Measurements from ENCODE around the gene AACS. TPM values are rescaled to one million over a fixed set of nuclear protein-coding genes. Genes with fewer than 3 reads are reported as not detected.

AACS gene
- total and polyA plus RNA-seq, 2 donors (not counting 1 experiment from before 2014, with no cell fraction given): 6.1 to 20.8 TPM

DNA sequence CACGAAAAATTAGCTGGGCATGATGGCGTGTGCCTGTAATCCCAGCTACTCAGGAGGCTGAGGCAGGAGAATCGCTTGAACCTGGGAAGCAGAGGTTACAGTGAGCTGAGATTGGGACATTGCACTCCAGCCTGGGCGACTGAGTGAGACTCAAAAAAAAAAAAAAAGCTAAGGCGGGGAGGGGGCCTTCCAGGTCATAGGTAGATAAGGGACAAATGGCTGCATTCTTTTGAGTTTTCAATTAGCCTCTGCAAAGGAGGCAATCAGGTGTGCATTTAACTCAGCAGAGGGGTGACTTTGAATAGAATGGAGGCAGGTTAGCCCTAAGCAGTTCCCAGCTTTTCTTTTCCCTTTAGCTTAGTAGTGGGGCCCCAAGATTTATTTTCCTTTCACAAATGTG is 743 bp upstream of the AACS start:
- H3K4me3 Mint-ChIP-seq: peak overlapping the region; percentile 85
- DNase-seq (no peak), ATAC-seq (ENCODE audit: low read depth) (no peak)
- H3K9me3 ChIP-seq (ENCODE audit: control extremely low read depth in 1 of 3, control insufficient read depth in 2 of 3, insufficient read depth in 1 of 3, low read length in 2 of 3): peaks cover 0 to 9% (median 0%) of the 10 kb centered on the region in 3 donors
- no peak overlapping the region for H3K27ac ChIP-seq (ENCODE audit: low read length in 2 of 2)
- no peaks in the 10 kb centered on the region for H3K9me3 Mint-ChIP-seq (ENCODE audit: insufficient read depth)
- H3K4me1 Mint-ChIP-seq: peaks cover 13% of the 10 kb centered on the region
- WGBS (ENCODE audit: insufficient coverage): 90% methylated on average over 3 of the region's 5 CpGs
- H3K4me2 ChIP-seq (replicated peaks; ENCODE audit: low read depth, low read length, poor library complexity, severe bottlenecking): peak overlapping the region; percentile 95
- intact Hi-C loops (cut with micrococcal nuclease): loop anchor here (2.0 kb wide), 1 partner anchor 202 kb away; the partner anchor contains the start of gene SCARB1
- TF ChIP-seq, protein P1, sequence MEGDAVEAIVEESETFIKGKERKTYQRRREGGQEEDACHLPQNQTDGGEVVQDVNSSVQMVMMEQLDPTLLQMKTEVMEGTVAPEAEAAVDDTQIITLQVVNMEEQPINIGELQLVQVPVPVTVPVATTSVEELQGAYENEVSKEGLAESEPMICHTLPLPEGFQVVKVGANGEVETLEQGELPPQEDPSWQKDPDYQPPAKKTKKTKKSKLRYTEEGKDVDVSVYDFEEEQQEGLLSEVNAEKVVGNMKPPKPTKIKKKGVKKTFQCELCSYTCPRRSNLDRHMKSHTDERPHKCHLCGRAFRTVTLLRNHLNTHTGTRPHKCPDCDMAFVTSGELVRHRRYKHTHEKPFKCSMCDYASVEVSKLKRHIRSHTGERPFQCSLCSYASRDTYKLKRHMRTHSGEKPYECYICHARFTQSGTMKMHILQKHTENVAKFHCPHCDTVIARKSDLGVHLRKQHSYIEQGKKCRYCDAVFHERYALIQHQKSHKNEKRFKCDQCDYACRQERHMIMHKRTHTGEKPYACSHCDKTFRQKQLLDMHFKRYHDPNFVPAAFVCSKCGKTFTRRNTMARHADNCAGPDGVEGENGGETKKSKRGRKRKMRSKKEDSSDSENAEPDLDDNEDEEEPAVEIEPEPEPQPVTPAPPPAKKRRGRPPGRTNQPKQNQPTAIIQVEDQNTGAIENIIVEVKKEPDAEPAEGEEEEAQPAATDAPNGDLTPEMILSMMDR (IDR thresholded peaks at IDR 0.05): no peak
- TF ChIP-seq EZH2 (IDR thresholded peaks at IDR 0.05; ENCODE audit: borderline replicate concordance, insufficient read depth, low read depth, low read length, poor library complexity, severe bottlenecking): no peak
- peak overlapping the region; percentile 89 for H3K9ac ChIP-seq (ENCODE audit: low read length)
- POLR2A ChIA-PET: interaction anchor here (0.6 kb wide), 1 partner anchor 1078 kb away, joined by 3 read pairs; no protein-coding TSS in a partner anchor
- H2AFZ ChIP-seq (ENCODE audit: insufficient read depth, low read depth, low read length, poor library complexity, severe bottlenecking): peak overlapping the region; percentile 96
- CTCF ChIA-PET: interaction anchor here (1.1 kb wide), 1 partner anchor 71 kb away, joined by 3 read pairs; the partner anchor contains the start of gene BRI3BP
- peaks cover 6% of the 10 kb centered on the region for H3K27me3 Mint-ChIP-seq
- no peaks in the 10 kb centered on the region for H4K20me1 ChIP-seq (ENCODE audit: control insufficient read depth, insufficient read depth, low read length, poor library complexity, severe bottlenecking)
- H3K27ac Mint-ChIP-seq: no peak overlapping the region
- H3K79me2 ChIP-seq (ENCODE audit: control insufficient read depth, insufficient read depth, low read length): peaks cover 4% of the 10 kb centered on the region
- peaks cover 0 to 6% (median 0%) of the 10 kb centered on the region in 4 experiments for H3K27me3 ChIP-seq (replicated peaks in 1 of 4; ENCODE audit: control extremely low read depth in 1 of 4, control insufficient read depth in 3 of 4, insufficient read depth in 4 of 4, low read length in 3 of 4)
- H3K36me3 ChIP-seq (replicated peaks in 1 of 2; ENCODE audit: control extremely low read depth in 1 of 2, control insufficient read depth in 1 of 2, extremely low read depth in 1 of 2, insufficient read depth in 2 of 2, low read length in 1 of 2): no peaks in the 10 kb centered on the region
- H3K4me1 ChIP-seq (ENCODE audit: control insufficient read depth in 2 of 2, insufficient read depth in 2 of 2, low read length in 2 of 2): peaks cover 10 to 12% of the 10 kb centered on the region in 2 donors
- peak overlapping the region in 4 of 5 experiments; percentile 71 to 79 (median 75) for H3K4me3 ChIP-seq (ENCODE audit: control extremely low read depth in 1 of 5, extremely low read depth in 1 of 5, insufficient read depth in 1 of 5, low read depth in 2 of 5, low read length in 4 of 5)

DNA sequence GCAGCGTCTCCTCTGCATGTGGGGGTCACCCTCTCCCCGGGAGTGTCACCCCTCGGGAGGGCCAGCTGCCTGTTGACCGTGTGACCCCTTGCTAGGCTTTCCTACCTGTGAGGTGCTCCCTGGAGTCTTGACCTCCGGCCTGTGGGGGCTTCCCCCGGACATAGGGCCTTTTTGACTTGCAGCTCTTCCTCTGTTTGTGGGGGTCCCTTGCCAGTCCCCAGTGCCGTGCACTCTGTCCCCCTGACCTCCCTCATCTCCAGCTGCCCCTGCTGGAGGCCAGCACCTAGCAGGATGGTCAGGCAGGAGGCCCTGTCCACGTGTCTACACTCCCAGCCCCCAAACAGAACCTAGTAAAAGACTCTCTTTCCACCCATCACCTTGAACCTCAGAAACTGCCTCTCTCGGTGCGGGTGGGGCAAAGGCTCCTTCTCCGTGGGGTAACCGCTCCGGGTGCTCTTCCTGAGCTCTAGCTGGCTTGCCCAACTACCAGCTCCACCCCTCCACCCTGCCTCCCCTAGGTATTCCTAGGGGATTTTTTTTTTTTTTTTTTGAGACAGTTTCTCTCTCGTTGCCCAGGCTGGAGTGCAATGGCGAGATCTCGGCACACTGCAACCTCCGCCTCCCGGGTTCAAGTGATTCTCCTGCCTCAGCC is 810 bp downstream of the AACS start:
- Mint-ChIP-seq H3K27me3 (peaks cover 6% of the 10 kb centered on the region), H3K27ac (no peak overlapping the region), H3K4me3 (peak overlapping the region; percentile 85), H3K4me1 (peaks cover 13% of the 10 kb centered on the region), H3K9me3 (ENCODE audit: insufficient read depth) (no peaks in the 10 kb centered on the region)
- DNase-seq: no peak
- peak overlapping the region; percentile 95 for H3K4me2 ChIP-seq (replicated peaks; ENCODE audit: low read depth, low read length, poor library complexity, severe bottlenecking)
- peak overlapping the region; percentile 89 for H3K9ac ChIP-seq (ENCODE audit: low read length)
- no peaks in the 10 kb centered on the region for H3K36me3 ChIP-seq (replicated peaks in 1 of 2; ENCODE audit: control extremely low read depth in 1 of 2, control insufficient read depth in 1 of 2, extremely low read depth in 1 of 2, insufficient read depth in 2 of 2, low read length in 1 of 2)
- ChIA-PET CTCF (no interaction called here), POLR2A (no interaction called here)
- H3K27ac ChIP-seq (ENCODE audit: low read length in 2 of 2): peak overlapping the region in 1 of 2 donors; percentile 72
- 47% methylated on average over 12 of the region's 18 CpGs for whole genome bisulfite sequencing (ENCODE audit: insufficient coverage)
- H3K27me3 ChIP-seq (replicated peaks in 1 of 4; ENCODE audit: control extremely low read depth in 1 of 4, control insufficient read depth in 3 of 4, insufficient read depth in 4 of 4, low read length in 3 of 4): peaks cover 0 to 6% (median 0%) of the 10 kb centered on the region in 4 experiments
- H3K4me1 ChIP-seq (ENCODE audit: control insufficient read depth in 2 of 2, insufficient read depth in 2 of 2, low read length in 2 of 2): peaks cover 10 to 12% of the 10 kb centered on the region in 2 donors
- H3K9me3 ChIP-seq (ENCODE audit: control extremely low read depth in 1 of 3, control insufficient read depth in 2 of 3, insufficient read depth in 1 of 3, low read length in 2 of 3): peaks cover 0 to 9% (median 0%) of the 10 kb centered on the region in 3 donors
- H3K4me3 ChIP-seq (ENCODE audit: control extremely low read depth in 1 of 5, extremely low read depth in 1 of 5, insufficient read depth in 1 of 5, low read depth in 2 of 5, low read length in 4 of 5): peak overlapping the region; percentile 8 to 79 (median 74)
- no peaks in the 10 kb centered on the region for H4K20me1 ChIP-seq (ENCODE audit: control insufficient read depth, insufficient read depth, low read length, poor library complexity, severe bottlenecking)
- H2AFZ ChIP-seq (ENCODE audit: insufficient read depth, low read depth, low read length, poor library complexity, severe bottlenecking): peak overlapping the region; percentile 96
- TF ChIP-seq, protein P1 (IDR thresholded peaks at IDR 0.05): no peak
- no peak for TF ChIP-seq EZH2 (IDR thresholded peaks at IDR 0.05; ENCODE audit: borderline replicate concordance, insufficient read depth, low read depth, low read length, poor library complexity, severe bottlenecking)
- peaks cover 4% of the 10 kb centered on the region for H3K79me2 ChIP-seq (ENCODE audit: control insufficient read depth, insufficient read depth, low read length)
- intact Hi-C loops (cut with micrococcal nuclease): loop anchor here (1.0 to 2.0 kb wide), 4 partner anchors 17 to 203 kb away; partner anchors contain the start of genes BRI3BP, DHX37 and SCARB1
- ATAC-seq (ENCODE audit: low read depth): no peak
